Neural crest cell (in vitro differentiated cells): Measurements from ENCODE around the gene CYB561A3. TPM values are rescaled to one million over a fixed set of nuclear protein-coding genes. Genes with fewer than 3 reads are reported as not detected.

Experiments used
- DNase-seq: peaks from one replicate; pipeline ENCODE4 v3.0.0; 2021; ENCODE audit warnings: low read depth, mixed read lengths, low spot score
- H3K27ac Mint-ChIP-seq: one replicate; pipeline ENCODE4 v1.8.0; 2021; ENCODE audit warnings: mild to moderate bottlenecking, mixed read lengths; ENCODE audit not compliant: unreplicated experiment
- H3K27me3 Mint-ChIP-seq: 2 replicates; pipeline ENCODE4 v1.8.0; 2021; ENCODE audit warnings: low read depth, mild to moderate bottlenecking, mixed read lengths
- H3K36me3 Mint-ChIP-seq: 2 replicates; pipeline ENCODE4 v1.8.0; 2021; ENCODE audit warnings: low read depth, mild to moderate bottlenecking, mixed read lengths
- H3K4me1 Mint-ChIP-seq: 2 replicates; pipeline ENCODE4 v1.8.0; 2021; ENCODE audit warnings: mixed read lengths
- H3K4me3 Mint-ChIP-seq: one replicate; pipeline ENCODE4 v1.8.0; 2021; ENCODE audit warnings: mild to moderate bottlenecking, mixed read lengths
- H3K9me3 Mint-ChIP-seq: 2 replicates; pipeline ENCODE4 v1.8.0; 2021; ENCODE audit warnings: mixed read lengths
- CTCF ChIP-seq: fragments of 200-600 bp; sonication (generic); conservative IDR thresholded peaks from 2 replicates; pipeline ENCODE4 v1.5.0; 2021; ENCODE audit warnings: antibody characterized with exemption, mild to moderate bottlenecking
- total RNA-seq: library from RNA; stranded (reverse); gene quantifications from 2 replicates; pipeline ENCODE4 v1.2.1, GENCODE V29; 2021

The CYB561A3 gene
- total RNA-seq, 1 donor from 2014 or later: 28.9 TPM

- Mint-ChIP-seq H3K36me3 (peaks cover 5% of the 10 kb centered on the region), H3K27me3 (no peaks in the 10 kb centered on the region), H3K4me1 (no peaks in the 10 kb centered on the region), H3K4me3 (no peak overlapping the region), H3K27ac (no peak overlapping the region), H3K9me3 (no peaks in the 10 kb centered on the region)
- TF ChIP-seq CTCF: no peak
- DNase-seq: no peak
Observed at GRCh38 chr11:61353131-61354067, 8.3 kb downstream of the CYB561A3 start.

GRCh38 chr11:61352038-61352437, 9.6 kb downstream of the CYB561A3 start:
- Mint-ChIP-seq H3K9me3 (no peaks in the 10 kb centered on the region), H3K27ac (no peak overlapping the region), H3K36me3 (peaks cover 5% of the 10 kb centered on the region), H3K4me1 (no peaks in the 10 kb centered on the region), H3K27me3 (no peaks in the 10 kb centered on the region), H3K4me3 (no peak overlapping the region)
- no peak for DNase-seq
- no peak for TF ChIP-seq CTCF

- Mint-ChIP-seq H3K9me3 (no peaks in the 10 kb centered on the region), H3K27ac (no peak overlapping the region), H3K27me3 (no peaks in the 10 kb centered on the region), H3K4me1 (no peaks in the 10 kb centered on the region), H3K4me3 (no peak overlapping the region), H3K36me3 (peaks cover 5% of the 10 kb centered on the region)
- TF ChIP-seq CTCF: no peak
- DNase-seq: no peak
Observed at GRCh38 chr11:61350803-61351202, 10.9 kb downstream of the CYB561A3 start.

GRCh38 chr11:61350336-61350735, 11.3 kb downstream of the CYB561A3 start:
- no peaks in the 10 kb centered on the region for H3K27me3 Mint-ChIP-seq
- no peaks in the 10 kb centered on the region for H3K4me1 Mint-ChIP-seq
- no peak for TF ChIP-seq CTCF
- DNase-seq: no peak
- no peak overlapping the region for H3K27ac Mint-ChIP-seq
- no peaks in the 10 kb centered on the region for H3K9me3 Mint-ChIP-seq
- H3K36me3 Mint-ChIP-seq: peaks cover 5% of the 10 kb centered on the region
- H3K4me3 Mint-ChIP-seq: no peak overlapping the region

GRCh38 chr11:61349916-61350315, 11.8 kb downstream of the CYB561A3 start:
- TF ChIP-seq CTCF: no peak
- Mint-ChIP-seq H3K27me3 (no peaks in the 10 kb centered on the region), H3K27ac (peak overlapping the region; percentile 21), H3K4me3 (no peak overlapping the region), H3K4me1 (no peaks in the 10 kb centered on the region), H3K36me3 (peaks cover 3% of the 10 kb centered on the region), H3K9me3 (no peaks in the 10 kb centered on the region)
- DNase-seq: no peak
